B cell (primary cell): ENCODE measurements around the gene CELF2. TPM values are rescaled to one million over a fixed set of nuclear protein-coding genes. Genes with fewer than 3 reads are reported as not detected.

Experiments
- ATAC-seq: fragments of 200-7000 bp; cut with Tn5 transposase; one replicate; pipeline ENCODE4 v1.10.0; 2021; ENCODE audit warnings: low read depth, mild to moderate bottlenecking, moderate number of reproducible peaks, moderate library complexity
- CTCF ChIA-PET: fragments of 350-600 bp; sonication (Branson Sonifier 250); formaldehyde crosslinking; loops from one replicate; lab custom pipeline; 2021; ENCODE audit warnings: antibody characterized with exemption, inconsistent platforms; lab: Charles Lee
- POLR2A ChIA-PET: fragments of 350-600 bp; sonication (Branson Sonifier 250); formaldehyde crosslinking; loops from one replicate; lab custom pipeline; 2021; ENCODE audit warnings: antibody characterized with exemption; lab: Charles Lee
- DNase-seq: peaks from one replicate; pipeline ENCODE4 v3.0.0; 2013
- H2AFZ ChIP-seq: 2 replicates; pipeline ENCODE4 v1.6.1; 2012; ENCODE audit warnings: mild to moderate bottlenecking, low read depth, low read length; ENCODE audit not compliant: insufficient read depth, poor library complexity, severe bottlenecking
- H3K27ac ChIP-seq, 2 donors: 1 replicate in 1 of 2; 2 replicates in 1 of 2; pipeline ENCODE4 v1.5.1; 2012 to 2013; ENCODE audit warnings: low read length in 2 of 2, mild to moderate bottlenecking in 2 of 2, moderate library complexity in 1 of 2
- H3K27me3 ChIP-seq, 4 experiments: fragments of 200-600 bp in 1 of 4; sonication (generic) in 1 of 4; replicated peaks in 1 of 4; 1 replicate in 2 of 4; 2 replicates in 2 of 4; pipeline versions ENCODE4 v1.6.1 to v1.7.0; 2013 to 2016; ENCODE audit warnings: low read length in 3 of 4, mild to moderate bottlenecking in 2 of 4, mixed read lengths in 1 of 4, moderate library complexity in 1 of 4; ENCODE audit not compliant: insufficient read depth in 4 of 4, control insufficient read depth in 3 of 4; ENCODE audit errors: control extremely low read depth in 1 of 4
- H3K36me3 ChIP-seq, 2 experiments: replicated peaks in 1 of 2; 1 replicate in 1 of 2; 2 replicates in 1 of 2; pipeline versions ENCODE4 v1.6.1 to v1.7.1; 2013; ENCODE audit warnings: low read length in 1 of 2; ENCODE audit not compliant: insufficient read depth in 2 of 2, control insufficient read depth in 1 of 2; ENCODE audit errors: control extremely low read depth in 1 of 2, extremely low read depth in 1 of 2
- H3K4me1 ChIP-seq, 2 donors: fragments of 200-600 bp in 1 of 2; sonication (generic) in 1 of 2; 1 replicate in 1 of 2; 2 replicates in 1 of 2; pipeline versions ENCODE4 v1.5.1 to v1.6.1; 2013 to 2017; ENCODE audit warnings: low read length in 2 of 2; ENCODE audit not compliant: control insufficient read depth in 2 of 2, insufficient read depth in 2 of 2
- H3K4me2 ChIP-seq: replicated peaks from 2 replicates; pipeline ENCODE3; 2012; ENCODE audit warnings: mild to moderate bottlenecking, low read depth, low read length; ENCODE audit not compliant: poor library complexity, severe bottlenecking
- H3K4me3 ChIP-seq, 5 experiments: fragments of 200-600 bp in 1 of 5; sonication (generic) in 1 of 5; 1 replicate in 3 of 5; 2 replicates in 2 of 5; pipeline versions ENCODE4 v1.5.1 to v1.7.0; 2011 to 2016; ENCODE audit warnings: low read length in 4 of 5, mild to moderate bottlenecking in 4 of 5, low read depth in 2 of 5, control low read depth in 1 of 5, moderate library complexity in 1 of 5; ENCODE audit not compliant: insufficient read depth in 1 of 5; ENCODE audit errors: control extremely low read depth in 1 of 5, extremely low read depth in 1 of 5
- H3K79me2 ChIP-seq: fragments of 200-600 bp; sonication (generic); one replicate; pipeline ENCODE4 v1.6.0; 2016; ENCODE audit warnings: low read length; ENCODE audit not compliant: control insufficient read depth, insufficient read depth
- H3K9ac ChIP-seq: fragments of 200-600 bp; sonication (generic); 2 replicates; pipeline ENCODE4 v1.6.1; 2017; ENCODE audit warnings: mild to moderate bottlenecking, low read length, moderate library complexity
- H3K9me3 ChIP-seq, 3 donors: one replicate each; pipeline versions ENCODE4 v1.6.1 to v1.7.1; 2013; ENCODE audit warnings: low read length in 2 of 3; ENCODE audit not compliant: control insufficient read depth in 2 of 3, insufficient read depth in 1 of 3; ENCODE audit errors: control extremely low read depth in 1 of 3
- H4K20me1 ChIP-seq: 2 replicates; pipeline ENCODE4 v1.6.0; 2012; ENCODE audit warnings: mild to moderate bottlenecking, low read length; ENCODE audit not compliant: insufficient read depth, control insufficient read depth, poor library complexity, severe bottlenecking
- H3K27ac Mint-ChIP-seq: one replicate; pipeline ENCODE4 v1.8.0; 2021; ENCODE audit warnings: mixed read lengths
- H3K27me3 Mint-ChIP-seq: one replicate; pipeline ENCODE4 v1.8.0; 2021; ENCODE audit warnings: mixed read lengths
- H3K4me1 Mint-ChIP-seq: one replicate; pipeline ENCODE4 v1.8.0; 2021; ENCODE audit warnings: mixed read lengths
- H3K4me3 Mint-ChIP-seq: one replicate; pipeline ENCODE4 v1.8.0; 2021; ENCODE audit warnings: mixed read lengths
- H3K9me3 Mint-ChIP-seq: one replicate; pipeline ENCODE4 v1.8.0; 2022; ENCODE audit warnings: mixed read lengths; ENCODE audit not compliant: insufficient read depth
- EZH2 ChIP-seq: IDR thresholded peaks from 2 replicates; pipeline ENCODE4 v1.6.1; 2012; ENCODE audit warnings: borderline replicate concordance, low read depth, mild to moderate bottlenecking, moderate library complexity, low read length; ENCODE audit not compliant: insufficient read depth, poor library complexity, severe bottlenecking
- WGBS: methylation state at CpG from one replicate; pipeline ENCODE4 v1.1.5; 2013; ENCODE audit warnings: missing lambda C conversion rate; ENCODE audit not compliant: insufficient coverage; 5-methylcytosine and 5-hydroxymethylcytosine counted together
- intact Hi-C: fragments of 100-400 bp; cut with micrococcal nuclease; formaldehyde crosslinking; loops from one replicate; pipeline ENCODE4 v1.10.0; 2022
- polyA plus RNA-seq: library from polyadenylated mRNA; depleted of rRNA; stranded (reverse); fragments of >200 nt; gene quantifications from 2 replicates; pipeline ENCODE4 v1.2.3, GENCODE V29; 2012
- total RNA-seq, 2 donors: library from RNA; stranded (reverse); fragments of 120-200 nt in 1 of 2; gene quantifications; 1 replicate in 1 of 2; 2 replicates in 1 of 2; pipeline versions ENCODE4 v1.2.3 to v1.2.4, GENCODE V29; 2013 to 2022
- TF ChIP-seq, protein P1 (sequence below): fragments of 200-600 bp; IDR thresholded peaks from one replicate; pipeline ENCODE4 v1.8.0; 2022; ENCODE audit warnings: antibody characterized with exemption, mild to moderate bottlenecking

CELF2 gene
- total and polyA plus RNA-seq, 2 donors (not counting 1 experiment from before 2014, with no cell fraction given): 59.5 to 112 TPM

DNA sequence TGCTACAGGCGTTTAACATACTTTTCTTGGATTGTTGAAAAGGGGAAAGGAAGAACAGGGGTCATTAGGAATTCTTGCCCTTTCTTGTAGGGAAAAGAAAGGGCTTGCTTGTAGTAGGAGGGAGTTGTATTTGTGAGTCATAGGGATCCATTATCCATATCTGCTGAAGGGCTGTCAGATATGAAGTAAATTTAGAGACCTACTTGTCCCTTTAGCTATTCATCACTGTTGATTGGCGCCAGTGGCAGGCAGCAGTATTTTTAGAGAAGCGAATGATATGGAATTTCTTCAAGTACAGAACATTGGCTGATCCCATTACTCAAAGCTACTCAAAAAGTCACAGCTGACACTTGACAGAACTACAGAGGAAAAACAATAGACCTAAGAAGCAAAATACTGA lies 97.7 kb downstream of the CELF2 start:
- Histone ChIP-seq H3K4me2 (no peak overlapping the region), H3K9ac (no peak overlapping the region), H4K20me1 (no peaks in the 10 kb centered on the region), H2AFZ (no peak overlapping the region), H3K36me3 (no peaks in the 10 kb centered on the region), H3K27me3 (no peaks in the 10 kb centered on the region), H3K79me2 (peaks cover 17% of the 10 kb centered on the region), H3K4me1 (peaks cover 7 to 9% of the 10 kb centered on the region in 2 donors), H3K27ac (no peak overlapping the region), H3K9me3 (no peaks in the 10 kb centered on the region), H3K4me3 (no peak overlapping the region)
- ATAC-seq: no peak
- intact Hi-C loops: no loop called here
- DNase-seq: no peak
- Mint-ChIP-seq H3K27ac (no peak overlapping the region), H3K9me3 (no peaks in the 10 kb centered on the region), H3K4me3 (no peak overlapping the region), H3K4me1 (peaks cover 7% of the 10 kb centered on the region), H3K27me3 (no peaks in the 10 kb centered on the region)
- ChIA-PET CTCF (interaction anchor here (1.3 to 5.8 kb wide), 3 partner anchors 50 to 155 kb away, joined by 3 to 85 read pairs (median 57); no protein-coding TSS in a partner anchor), POLR2A (interaction anchor here (1.2 kb wide), 1 partner anchor 48 kb away, joined by 3 read pairs; no protein-coding TSS in a partner anchor)
- TF ChIP-seq, protein P1, sequence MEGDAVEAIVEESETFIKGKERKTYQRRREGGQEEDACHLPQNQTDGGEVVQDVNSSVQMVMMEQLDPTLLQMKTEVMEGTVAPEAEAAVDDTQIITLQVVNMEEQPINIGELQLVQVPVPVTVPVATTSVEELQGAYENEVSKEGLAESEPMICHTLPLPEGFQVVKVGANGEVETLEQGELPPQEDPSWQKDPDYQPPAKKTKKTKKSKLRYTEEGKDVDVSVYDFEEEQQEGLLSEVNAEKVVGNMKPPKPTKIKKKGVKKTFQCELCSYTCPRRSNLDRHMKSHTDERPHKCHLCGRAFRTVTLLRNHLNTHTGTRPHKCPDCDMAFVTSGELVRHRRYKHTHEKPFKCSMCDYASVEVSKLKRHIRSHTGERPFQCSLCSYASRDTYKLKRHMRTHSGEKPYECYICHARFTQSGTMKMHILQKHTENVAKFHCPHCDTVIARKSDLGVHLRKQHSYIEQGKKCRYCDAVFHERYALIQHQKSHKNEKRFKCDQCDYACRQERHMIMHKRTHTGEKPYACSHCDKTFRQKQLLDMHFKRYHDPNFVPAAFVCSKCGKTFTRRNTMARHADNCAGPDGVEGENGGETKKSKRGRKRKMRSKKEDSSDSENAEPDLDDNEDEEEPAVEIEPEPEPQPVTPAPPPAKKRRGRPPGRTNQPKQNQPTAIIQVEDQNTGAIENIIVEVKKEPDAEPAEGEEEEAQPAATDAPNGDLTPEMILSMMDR: no peak
- TF ChIP-seq EZH2: no peak
- 100% methylated on average over 1 of the region's 3 CpGs for WGBS

DNA sequence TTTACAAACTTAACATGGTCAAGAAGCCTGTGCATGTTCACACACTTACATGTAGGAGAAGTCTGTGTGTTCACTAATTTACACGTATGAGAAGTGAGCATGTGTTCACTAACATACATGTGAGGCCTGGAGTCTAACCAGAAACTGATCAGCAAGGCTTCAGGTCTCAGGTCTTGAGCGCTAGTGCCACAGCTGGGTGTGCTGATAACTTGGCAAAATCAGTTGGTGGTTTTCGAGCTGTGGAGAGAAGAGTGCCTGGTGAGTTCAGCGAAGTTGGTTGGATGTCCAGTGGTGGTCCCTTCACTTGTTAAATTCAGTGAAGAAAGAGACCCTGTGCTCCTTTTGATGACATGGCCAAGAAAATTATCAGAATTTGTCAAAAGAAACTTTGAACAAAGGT lies 98.7 kb downstream of the CELF2 start:
- Mint-ChIP-seq H3K27me3 (peaks cover 2% of the 10 kb centered on the region), H3K4me3 (no peak overlapping the region), H3K9me3 (no peaks in the 10 kb centered on the region), H3K27ac (no peak overlapping the region), H3K4me1 (peaks cover 7% of the 10 kb centered on the region)
- POLR2A ChIA-PET: no interaction called here
- Histone ChIP-seq H3K4me3 (no peak overlapping the region), H3K36me3 (no peaks in the 10 kb centered on the region), H3K27me3 (no peaks in the 10 kb centered on the region), H3K9me3 (no peaks in the 10 kb centered on the region), H3K27ac (no peak overlapping the region), H3K4me2 (no peak overlapping the region), H3K9ac (no peak overlapping the region), H4K20me1 (no peaks in the 10 kb centered on the region), H3K4me1 (peaks cover 7 to 9% of the 10 kb centered on the region in 2 donors), H2AFZ (no peak overlapping the region), H3K79me2 (peaks cover 17% of the 10 kb centered on the region)
- WGBS: 94% methylated on average over 4 of the region's 4 CpGs
- CTCF ChIA-PET: interaction anchor here (5.7 to 5.8 kb wide), 2 partner anchors 49 to 154 kb away, joined by 57 to 85 read pairs; no protein-coding TSS in a partner anchor
- no peak for TF ChIP-seq EZH2
- TF ChIP-seq, protein P1: no peak
- no peak for DNase-seq
- intact Hi-C loops: no loop called here
- no peak for ATAC-seq
